Endothelial cell of umbilical vein (primary cell): ENCODE data around the gene DNMT1. TPM values are rescaled to one million over a fixed set of nuclear protein-coding genes. Genes with fewer than 3 reads are reported as not detected.

ENCODE experiments used
- BruUV-seq: library from RNA; stranded (reverse); fragments of 400-500 nt; replicated peaks from 2 replicates; lab custom pipeline; 2021; lab: Mats Ljungman, UMichigan
- CTCF ChIA-PET: fragments of 300-600, 350-600 bp; sonication (Branson Sonifier 250); formaldehyde crosslinking; loops from one replicate; lab custom pipeline; 2021; ENCODE audit warnings: antibody characterized with exemption, inconsistent platforms; lab: Charles Lee
- POLR2A ChIA-PET: fragments of 300-600, 350-600 bp; sonication (Branson Sonifier 250); formaldehyde crosslinking; loops from one replicate; lab custom pipeline; 2021; ENCODE audit warnings: antibody characterized with exemption, inconsistent platforms; lab: Charles Lee
- DNase-seq: peaks from one replicate; pipeline ENCODE4 v3.0.0-alpha.2; 2011; ENCODE audit warnings: low read depth, low spot score
- FAIRE-seq: peaks from 2 replicates; lab custom pipeline; 2011; peaks lifted over from hg19 to GRCh38; lab: Jason Lieb, UNC
- H2AFZ ChIP-seq: 2 replicates; pipeline ENCODE4 v1.6.0; 2012; ENCODE audit warnings: low read depth, low read length, control low read depth, inconsistent platforms
- H3K27ac ChIP-seq: 2 replicates; pipeline ENCODE4 v1.5.1; 2011; ENCODE audit warnings: low read depth, mild to moderate bottlenecking, control low read depth, low read length, moderate library complexity; ENCODE audit not compliant: insufficient read depth
- H3K27me3 ChIP-seq, 2 experiments: 2 replicates each; pipeline versions ENCODE4 v1.6.0 to v1.6.1; 2011; ENCODE audit warnings: low read length in 2 of 2, mixed read lengths in 1 of 2; ENCODE audit not compliant: control insufficient read depth in 2 of 2, insufficient read depth in 2 of 2
- H3K36me3 ChIP-seq, 2 experiments: 2 replicates in 1 of 2; 3 replicates in 1 of 2; pipeline ENCODE4 v1.5.1; 2011; ENCODE audit warnings: low read length in 2 of 2, mild to moderate bottlenecking in 1 of 2, moderate library complexity in 1 of 2; ENCODE audit not compliant: control insufficient read depth in 2 of 2, insufficient read depth in 2 of 2; ENCODE audit errors: extremely low read depth in 1 of 2
- H3K4me1 ChIP-seq: 3 replicates; pipeline ENCODE4 v1.5.1; 2011; ENCODE audit warnings: mild to moderate bottlenecking, low read length; ENCODE audit not compliant: control insufficient read depth, insufficient read depth; ENCODE audit errors: extremely low read depth
- H3K4me2 ChIP-seq: 2 replicates; pipeline ENCODE4 v1.6.1; 2011; ENCODE audit warnings: low read length, control low read depth, mixed read lengths; ENCODE audit not compliant: insufficient read depth
- H3K4me3 ChIP-seq, 3 experiments: fragments of 200-600 bp in 1 of 3; sonication (generic), shearing (Covaris generic) in 1 of 3; replicated peaks in 1 of 3; 2 replicates each; pipeline ENCODE4 v1.5.1; 2011 to 2016; ENCODE audit warnings: control low read depth in 3 of 3, low read length in 3 of 3, mild to moderate bottlenecking in 2 of 3, inconsistent platforms in 1 of 3, low read depth in 1 of 3, moderate library complexity in 1 of 3; ENCODE audit not compliant: insufficient read depth in 1 of 3
- H3K79me2 ChIP-seq: 2 replicates; pipeline ENCODE4 v1.6.0; 2012; ENCODE audit warnings: low read length, inconsistent platforms; ENCODE audit not compliant: control insufficient read depth, insufficient read depth
- H3K9ac ChIP-seq: replicated peaks from 2 replicates; pipeline ENCODE3; 2011; ENCODE audit warnings: low read length, control low read depth; ENCODE audit not compliant: insufficient read depth; ENCODE audit errors: extremely low read depth
- H3K9me1 ChIP-seq: replicated peaks from 3 replicates; pipeline ENCODE4 v1.6.0; 2011; ENCODE audit warnings: mild to moderate bottlenecking, low read length; ENCODE audit not compliant: control insufficient read depth, insufficient read depth; ENCODE audit errors: extremely low read depth
- H3K9me3 ChIP-seq: replicated peaks from 2 replicates; pipeline ENCODE4 v1.5.1; 2012; ENCODE audit warnings: low read length, inconsistent platforms; ENCODE audit not compliant: control insufficient read depth, insufficient read depth
- H4K20me1 ChIP-seq: replicated peaks from 2 replicates; pipeline ENCODE3; 2011; ENCODE audit warnings: mild to moderate bottlenecking, low read length; ENCODE audit not compliant: control insufficient read depth, insufficient read depth; ENCODE audit errors: extremely low read depth
- CTCF ChIP-seq, 2 donors: IDR thresholded peaks; 1 replicate in 1 of 2; 2 replicates in 1 of 2; pipeline ENCODE4 v1.5.1; 2011; ENCODE audit warnings: low read length in 2 of 2, mild to moderate bottlenecking in 2 of 2, moderate library complexity in 2 of 2, control low read depth in 1 of 2, inconsistent platforms in 1 of 2, low read depth in 1 of 2; ENCODE audit not compliant: insufficient read depth in 1 of 2; ENCODE audit errors: extremely low read depth in 1 of 2
- GATA2 ChIP-seq: IDR thresholded peaks from 2 replicates; pipeline ENCODE4 v1.7.0; 2011; ENCODE audit warnings: low read depth, mild to moderate bottlenecking, moderate library complexity, mixed read lengths, low read length; ENCODE audit not compliant: insufficient read length, insufficient read depth
- JUN ChIP-seq: IDR thresholded peaks from 2 replicates; pipeline ENCODE4 v1.6.1; 2011; ENCODE audit warnings: borderline replicate concordance, low read depth; ENCODE audit not compliant: insufficient read length, insufficient read depth
- MYC ChIP-seq: IDR thresholded peaks from one replicate; pipeline ENCODE4 v1.6.1; 2011; ENCODE audit warnings: mild to moderate bottlenecking, low read depth, low read length
- POLR2AphosphoS5 ChIP-seq: IDR thresholded peaks from 2 replicates; pipeline ENCODE4 v1.6.1; 2012; ENCODE audit warnings: low read depth, mild to moderate bottlenecking, control low read depth, low read length, moderate library complexity; ENCODE audit not compliant: insufficient read depth
- dilution Hi-C: fragments of 300-500 bp; cut with MboI; formaldehyde crosslinking; loops from one replicate; pipeline ENCODE4 v1.15.0; 2019; ENCODE audit warnings: low sequenced_read_pairs; ENCODE audit not compliant: extremely low pct_ligation_motif_present
- intact Hi-C: fragments of 100-400 bp; cut with micrococcal nuclease; formaldehyde crosslinking; loops from one replicate; pipeline ENCODE4 v1.10.0; 2022
- polyA plus RNA-seq, 4 experiments: library from polyadenylated mRNA; depleted of rRNA in 3 of 4; stranded (reverse) in 3 of 4; unstranded in 1 of 4; fragments of >200 nt; gene quantifications; 2 replicates each; pipeline versions ENCODE4 v1.2.1 to v1.2.3, GENCODE V29; 2011 to 2012; ENCODE audit warnings: missing spikeins in 1 of 4
- total RNA-seq: library from RNA; stranded (reverse); gene quantifications from 2 replicates; pipeline ENCODE4 v1.2.3, GENCODE V29; 2021
- TF ChIP-seq, protein P1 (sequence below): IDR thresholded peaks from 2 replicates; pipeline ENCODE4 v1.6.1; 2011; ENCODE audit not compliant: insufficient read depth, insufficient read length

DNMT1 gene
- total and polyA plus RNA-seq, 2 donors (not counting 3 experiments of a cell fraction or from before 2014, with no cell fraction given): 53.4 to 165 TPM

DNA sequence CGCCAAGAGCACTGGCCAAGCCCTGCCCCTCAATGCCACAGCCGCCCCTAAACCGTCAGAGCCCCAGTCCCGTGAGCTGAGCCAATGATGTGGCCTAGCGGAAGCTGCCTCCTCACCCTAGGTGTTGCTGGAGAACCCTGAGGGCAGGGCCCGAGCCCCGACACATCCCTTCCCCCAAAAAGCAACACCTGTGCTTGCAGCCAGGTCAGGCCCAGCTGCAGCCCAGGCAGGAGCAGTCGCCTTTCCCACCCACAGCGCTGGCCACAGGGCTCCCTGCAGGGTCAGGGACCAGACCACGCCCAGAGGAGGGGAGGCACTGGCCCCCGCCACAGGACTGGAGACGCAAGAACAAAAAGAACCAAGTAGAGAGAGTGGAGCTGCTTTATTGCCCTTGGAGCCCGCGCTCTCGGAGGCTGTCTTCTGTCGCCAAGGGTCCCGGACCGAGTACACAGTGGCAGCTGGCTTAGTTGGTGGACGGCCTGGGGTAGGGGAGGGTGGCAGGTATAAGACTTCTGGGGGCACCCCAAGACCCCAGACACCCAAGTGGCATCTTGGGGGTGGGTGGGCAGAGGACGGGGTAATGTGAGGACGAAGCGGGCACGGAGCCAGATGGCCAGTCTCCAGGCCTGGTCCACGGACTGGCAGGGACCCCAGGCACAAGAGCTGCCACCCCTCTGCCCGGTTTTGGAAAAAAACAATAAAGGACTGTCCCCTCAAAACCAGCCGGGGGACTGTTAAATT is 79.9 kb downstream of the DNMT1 start:
- Histone ChIP-seq H3K27me3 (no peaks in the 10 kb centered on the region), H3K4me1 (peaks cover 5% of the 10 kb centered on the region), H3K79me2 (peaks cover 18% of the 10 kb centered on the region), H3K36me3 (peaks cover 8 to 43% of the 10 kb centered on the region in 2 experiments), H3K9ac (no peak overlapping the region), H4K20me1 (no peaks in the 10 kb centered on the region), H3K9me1 (no peaks in the 10 kb centered on the region), H3K27ac (no peak overlapping the region), H3K4me3 (no peak overlapping the region), H2AFZ (no peak overlapping the region), H3K9me3 (no peaks in the 10 kb centered on the region), H3K4me2 (no peak overlapping the region)
- no peak for FAIRE-seq
- intact Hi-C loops: no loop called here
- ChIA-PET POLR2A (no interaction called here), CTCF (interaction anchor here (0.7 to 2.5 kb wide), 5 partner anchors 8 to 135 kb away, joined by 3 to 11 read pairs (median 3); partner anchors contain the start of gene PPAN)
- no peak for DNase-seq
- dilution Hi-C loops: no loop called here
- no TSS peak for BruUV-seq
- no peak for TF ChIP-seq MYC

GRCh38 chr19:10113964-10114650 is 80.6 kb downstream of the DNMT1 start:
- no peak for FAIRE-seq
- H3K36me3 ChIP-seq: peaks cover 8 to 50% of the 10 kb centered on the region in 2 experiments
- CTCF ChIA-PET: interaction anchor here (0.7 to 2.5 kb wide), 9 partner anchors 8 to 183 kb away, joined by 3 to 11 read pairs (median 3); partner anchors contain the start of gene PPAN

More at GRCh38 chr19:10113964-10114650, 80.6 kb downstream of the DNMT1 start:
- Histone ChIP-seq H3K4me2 (no peak overlapping the region), H3K27ac (no peak overlapping the region), H3K9me1 (no peaks in the 10 kb centered on the region), H3K9ac (no peak overlapping the region), H3K4me3 (no peak overlapping the region), H2AFZ (no peak overlapping the region), H4K20me1 (no peaks in the 10 kb centered on the region), H3K79me2 (peaks cover 17% of the 10 kb centered on the region), H3K9me3 (no peaks in the 10 kb centered on the region), H3K27me3 (no peaks in the 10 kb centered on the region), H3K4me1 (peaks cover 5% of the 10 kb centered on the region)
- dilution Hi-C loops (no loop called here), intact Hi-C loops (no loop called here)
- no peak for DNase-seq
- no peak for TF ChIP-seq MYC
- TF ChIP-seq GATA2: no peak
- TF ChIP-seq POLR2AphosphoS5: no peak
- TF ChIP-seq JUN: no peak
- TF ChIP-seq, protein P1, sequence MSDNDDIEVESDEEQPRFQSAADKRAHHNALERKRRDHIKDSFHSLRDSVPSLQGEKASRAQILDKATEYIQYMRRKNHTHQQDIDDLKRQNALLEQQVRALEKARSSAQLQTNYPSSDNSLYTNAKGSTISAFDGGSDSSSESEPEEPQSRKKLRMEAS: no peak
- no peak for TF ChIP-seq CTCF (IDR thresholded peaks at IDR 0.05; ENCODE audit: extremely low read depth in 1 of 2, insufficient read depth in 1 of 2, low read depth in 1 of 2, low read length in 2 of 2)
- POLR2A ChIA-PET: interaction anchor here (0.6 kb wide), 1 partner anchor 34 kb away, joined by 9 read pairs; no protein-coding TSS in a partner anchor
- no TSS peak for BruUV-seq
